LNCaP clone FGC (cell line): ENCODE data around the gene KIF6.

Experiments
- DNase-seq: peaks from one replicate; pipeline ENCODE4 v3.0.0-alpha.2; 2011; ENCODE audit warnings: low read depth
- H3K4me3 ChIP-seq: 2 replicates; pipeline ENCODE4 v1.5.1; 2011; ENCODE audit warnings: mild to moderate bottlenecking, low read depth, low read length, control low read depth
- TF ChIP-seq, protein P1 (sequence below): IDR thresholded peaks from 2 replicates; pipeline ENCODE4 v1.5.1; 2012; ENCODE audit warnings: mild to moderate bottlenecking; ENCODE audit not compliant: control insufficient read depth, insufficient read depth; ENCODE audit errors: extremely low read depth

KIF6 gene

DNA sequence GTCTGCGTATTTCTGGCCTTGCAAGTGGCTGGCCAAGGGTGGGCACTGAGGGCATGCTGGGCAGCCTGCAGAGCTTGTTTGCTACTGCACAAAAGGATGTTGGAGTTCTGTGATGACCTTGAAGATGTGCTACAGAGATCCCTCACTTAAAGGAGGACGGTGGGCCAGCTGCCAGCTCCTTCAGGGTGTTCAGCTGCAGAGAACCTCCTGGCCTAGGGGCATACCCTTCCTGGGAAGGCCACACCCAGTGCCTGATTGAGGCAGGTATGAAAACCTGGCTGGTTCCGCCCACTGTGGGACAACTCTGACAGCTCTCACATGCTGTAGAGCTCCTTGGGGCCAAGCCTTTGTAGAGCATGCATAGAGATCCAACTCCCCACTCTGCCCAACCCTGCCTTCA lies 408.0 kb downstream of the KIF6 start:
- no peak for DNase-seq
- H3K4me3 ChIP-seq = no peak overlapping the region
- TF ChIP-seq, protein P1, sequence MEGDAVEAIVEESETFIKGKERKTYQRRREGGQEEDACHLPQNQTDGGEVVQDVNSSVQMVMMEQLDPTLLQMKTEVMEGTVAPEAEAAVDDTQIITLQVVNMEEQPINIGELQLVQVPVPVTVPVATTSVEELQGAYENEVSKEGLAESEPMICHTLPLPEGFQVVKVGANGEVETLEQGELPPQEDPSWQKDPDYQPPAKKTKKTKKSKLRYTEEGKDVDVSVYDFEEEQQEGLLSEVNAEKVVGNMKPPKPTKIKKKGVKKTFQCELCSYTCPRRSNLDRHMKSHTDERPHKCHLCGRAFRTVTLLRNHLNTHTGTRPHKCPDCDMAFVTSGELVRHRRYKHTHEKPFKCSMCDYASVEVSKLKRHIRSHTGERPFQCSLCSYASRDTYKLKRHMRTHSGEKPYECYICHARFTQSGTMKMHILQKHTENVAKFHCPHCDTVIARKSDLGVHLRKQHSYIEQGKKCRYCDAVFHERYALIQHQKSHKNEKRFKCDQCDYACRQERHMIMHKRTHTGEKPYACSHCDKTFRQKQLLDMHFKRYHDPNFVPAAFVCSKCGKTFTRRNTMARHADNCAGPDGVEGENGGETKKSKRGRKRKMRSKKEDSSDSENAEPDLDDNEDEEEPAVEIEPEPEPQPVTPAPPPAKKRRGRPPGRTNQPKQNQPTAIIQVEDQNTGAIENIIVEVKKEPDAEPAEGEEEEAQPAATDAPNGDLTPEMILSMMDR = no peak

GRCh38 chr6:39314273-39314795 lies 410.9 kb downstream of the KIF6 start, which contains the start of gene KCNK17:
KCNK17 (minus strand) TSS chr6:39314419; CDS start chr6:39314320, 99 bp downstream.
- TF ChIP-seq, protein P1 = no peak
- DNase-seq = no peak
- H3K4me3 ChIP-seq = no peak within 1 kb of the TSS

DNA sequence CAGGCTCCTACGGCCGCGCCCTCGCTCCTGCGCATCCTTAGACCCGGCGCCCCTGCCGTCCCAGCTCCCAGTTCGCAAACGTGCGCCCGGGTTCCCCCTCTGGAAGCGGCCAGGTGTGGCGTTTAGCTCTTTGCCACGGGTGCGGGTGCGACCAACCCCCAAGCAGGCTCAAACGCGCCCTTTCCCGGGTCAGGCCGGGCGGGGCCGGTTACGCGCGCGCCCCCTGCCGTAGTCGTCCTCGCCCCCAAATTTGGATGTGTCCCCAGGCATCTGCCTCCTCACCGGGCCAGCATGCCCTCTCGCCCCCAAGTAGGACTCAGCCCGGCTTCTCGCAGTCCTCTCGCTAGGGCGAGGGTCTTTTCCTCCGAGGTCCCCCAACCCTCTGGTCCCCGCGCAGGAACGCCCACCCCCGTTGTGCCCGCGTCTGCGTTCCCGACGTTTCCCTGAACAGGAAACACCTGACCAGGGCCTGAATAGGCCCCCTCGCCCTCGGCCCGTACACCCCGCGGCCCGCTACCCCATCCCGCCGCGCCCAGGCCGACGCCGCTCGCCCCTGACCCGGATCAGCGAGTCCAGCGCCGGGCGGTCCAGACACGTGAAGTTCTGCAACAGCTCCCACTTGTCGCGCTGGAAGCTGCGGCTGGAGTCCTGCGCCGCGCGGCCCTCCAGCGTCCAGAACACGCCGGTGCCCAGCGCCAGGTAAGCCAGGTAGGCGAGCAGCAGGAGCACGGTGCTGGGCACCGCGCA lies 411.5 kb downstream of the KIF6 start:
- TF ChIP-seq, protein P1 = no peak
- DNase-seq = no peak
- H3K4me3 ChIP-seq = no peak overlapping the region

DNA sequence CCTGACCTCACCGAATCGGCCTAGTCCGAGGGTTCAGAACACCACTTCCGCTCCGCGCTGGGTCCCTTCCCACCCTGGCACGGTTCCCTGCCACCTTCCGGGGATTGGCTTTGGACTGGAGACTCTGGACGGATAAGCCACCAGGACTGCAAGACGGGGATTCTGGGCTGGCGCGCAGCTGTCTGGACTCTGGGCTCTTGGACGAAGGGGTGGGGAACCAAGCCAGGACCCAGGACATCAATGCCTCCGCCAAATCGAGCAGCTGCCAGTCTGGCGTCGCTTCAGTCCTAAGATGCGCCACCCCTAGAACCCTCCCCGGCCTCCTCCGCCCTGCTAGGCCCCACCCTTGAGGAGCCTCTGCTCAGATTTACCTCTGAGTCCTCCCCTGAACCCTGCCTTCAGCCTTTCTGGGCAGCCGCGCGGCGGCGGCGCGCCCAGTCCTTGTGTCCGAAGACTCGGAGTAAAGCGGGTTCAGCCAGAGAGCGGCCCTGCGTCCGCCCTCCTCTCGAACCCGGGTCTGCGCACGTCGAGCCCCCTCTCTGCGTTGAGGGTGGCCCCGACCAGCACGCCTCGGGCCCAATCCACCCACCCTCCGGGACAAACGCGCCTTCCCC lies 412.2 kb downstream of the KIF6 start:
- no peak for DNase-seq
- TF ChIP-seq, protein P1 = no peak
- H3K4me3 ChIP-seq = no peak overlapping the region

DNA sequence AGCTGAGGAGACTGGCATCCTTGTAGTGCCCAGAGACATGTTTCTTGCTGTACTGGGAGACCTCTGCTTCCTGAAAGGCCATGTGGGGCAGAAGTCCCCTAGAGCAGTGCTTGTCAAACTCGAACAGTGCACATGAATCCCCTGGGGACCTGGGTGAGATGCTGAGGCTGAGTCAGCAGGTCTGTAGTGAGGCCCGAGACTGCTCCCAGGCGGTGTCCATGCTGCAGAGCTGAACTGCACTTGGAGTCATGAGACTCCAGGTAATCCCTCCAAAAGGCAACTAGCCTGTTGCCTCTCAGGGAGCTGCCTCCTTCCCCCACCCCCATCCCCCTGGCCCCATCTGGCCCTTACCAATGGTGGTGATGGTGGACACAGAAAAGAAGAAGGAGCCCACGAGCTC lies 414.7 kb downstream of the KIF6 start:
- no peak for DNase-seq
- TF ChIP-seq, protein P1 = no peak
- no peak overlapping the region for H3K4me3 ChIP-seq

DNA sequence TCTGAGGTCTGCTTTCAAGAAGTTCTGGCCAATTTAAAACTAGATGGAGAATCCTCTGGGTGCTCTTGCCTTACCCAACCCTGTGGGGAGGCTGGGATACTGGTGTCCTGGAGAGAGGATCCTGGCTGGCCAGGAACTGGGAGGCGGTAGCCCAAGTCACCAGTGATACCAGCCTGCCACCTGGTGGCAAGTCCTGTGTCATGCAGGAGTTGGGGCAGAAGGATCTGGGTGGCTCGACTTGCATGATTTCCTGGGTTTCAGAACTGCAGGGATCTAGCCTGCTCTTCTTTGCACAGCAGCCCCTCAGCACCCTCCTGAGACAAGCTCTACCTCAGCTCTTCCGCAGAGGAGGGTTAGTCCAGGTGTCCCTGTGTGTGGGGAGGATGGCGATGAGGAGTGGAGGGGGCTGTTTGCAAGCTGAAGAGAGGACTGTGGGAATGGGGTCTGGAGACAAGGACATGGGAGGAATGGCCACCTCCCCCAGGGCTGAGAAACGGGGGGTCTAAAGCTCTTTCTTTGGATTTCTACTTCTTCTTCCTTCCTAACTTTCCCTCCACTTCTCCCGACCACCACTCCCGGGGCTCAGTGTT lies 415.2 kb downstream of the KIF6 start:
- H3K4me3 ChIP-seq = no peak overlapping the region
- DNase-seq = peak; percentile 44
- TF ChIP-seq, protein P1 = peak; percentile 98
